ENCODE measurements around the gene BICC1.

DNA sequence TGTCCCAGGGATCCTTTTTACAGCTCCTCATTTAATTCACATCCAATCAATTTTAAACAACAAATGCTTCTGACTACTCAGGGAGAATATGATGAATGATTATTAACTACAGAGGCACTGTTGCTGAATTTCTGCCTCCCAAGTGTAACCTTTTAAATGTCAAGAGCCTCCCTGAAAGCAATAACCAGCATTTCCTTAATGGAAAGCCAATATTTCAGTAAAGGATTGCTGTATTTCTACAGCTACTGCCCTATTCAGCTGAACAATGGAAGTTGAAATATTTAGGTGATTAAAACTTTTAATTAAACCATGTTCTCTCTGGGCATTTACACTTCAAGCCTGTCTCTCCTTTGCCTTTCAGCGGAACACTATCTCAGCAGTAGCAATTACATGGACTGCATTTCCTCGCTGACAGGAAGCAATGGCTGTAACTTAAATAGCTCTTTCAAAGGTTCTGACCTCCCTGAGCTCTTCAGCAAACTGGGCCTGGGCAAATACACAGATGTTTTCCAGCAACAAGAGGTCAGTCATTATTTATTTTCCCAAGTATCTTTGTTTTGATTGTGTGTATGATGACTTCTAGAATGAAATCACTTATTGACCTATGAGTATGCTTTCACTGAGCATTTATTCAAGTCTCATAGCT lies 304.7 kb downstream of the BICC1 start:
- TF ChIP-seq, protein P1, sequence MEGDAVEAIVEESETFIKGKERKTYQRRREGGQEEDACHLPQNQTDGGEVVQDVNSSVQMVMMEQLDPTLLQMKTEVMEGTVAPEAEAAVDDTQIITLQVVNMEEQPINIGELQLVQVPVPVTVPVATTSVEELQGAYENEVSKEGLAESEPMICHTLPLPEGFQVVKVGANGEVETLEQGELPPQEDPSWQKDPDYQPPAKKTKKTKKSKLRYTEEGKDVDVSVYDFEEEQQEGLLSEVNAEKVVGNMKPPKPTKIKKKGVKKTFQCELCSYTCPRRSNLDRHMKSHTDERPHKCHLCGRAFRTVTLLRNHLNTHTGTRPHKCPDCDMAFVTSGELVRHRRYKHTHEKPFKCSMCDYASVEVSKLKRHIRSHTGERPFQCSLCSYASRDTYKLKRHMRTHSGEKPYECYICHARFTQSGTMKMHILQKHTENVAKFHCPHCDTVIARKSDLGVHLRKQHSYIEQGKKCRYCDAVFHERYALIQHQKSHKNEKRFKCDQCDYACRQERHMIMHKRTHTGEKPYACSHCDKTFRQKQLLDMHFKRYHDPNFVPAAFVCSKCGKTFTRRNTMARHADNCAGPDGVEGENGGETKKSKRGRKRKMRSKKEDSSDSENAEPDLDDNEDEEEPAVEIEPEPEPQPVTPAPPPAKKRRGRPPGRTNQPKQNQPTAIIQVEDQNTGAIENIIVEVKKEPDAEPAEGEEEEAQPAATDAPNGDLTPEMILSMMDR (conservative IDR thresholded peaks at IDR 0.05 in 1 of 2, IDR thresholded peaks at IDR 0.05 in 1 of 2; ENCODE audit: extremely low read depth in 1 of 2, insufficient read depth in 1 of 2, low read depth in 1 of 2, low read length in 2 of 2) = no peak
- no peak for TF ChIP-seq EZH2 (IDR thresholded peaks at IDR 0.05; ENCODE audit: borderline replicate concordance, low read length)
